ENCODE results near the gene FOXP1.
A peak's percentile ranks its signal among the peaks of the same experiment; 100 is the strongest.

FOXP1 gene

DNA sequence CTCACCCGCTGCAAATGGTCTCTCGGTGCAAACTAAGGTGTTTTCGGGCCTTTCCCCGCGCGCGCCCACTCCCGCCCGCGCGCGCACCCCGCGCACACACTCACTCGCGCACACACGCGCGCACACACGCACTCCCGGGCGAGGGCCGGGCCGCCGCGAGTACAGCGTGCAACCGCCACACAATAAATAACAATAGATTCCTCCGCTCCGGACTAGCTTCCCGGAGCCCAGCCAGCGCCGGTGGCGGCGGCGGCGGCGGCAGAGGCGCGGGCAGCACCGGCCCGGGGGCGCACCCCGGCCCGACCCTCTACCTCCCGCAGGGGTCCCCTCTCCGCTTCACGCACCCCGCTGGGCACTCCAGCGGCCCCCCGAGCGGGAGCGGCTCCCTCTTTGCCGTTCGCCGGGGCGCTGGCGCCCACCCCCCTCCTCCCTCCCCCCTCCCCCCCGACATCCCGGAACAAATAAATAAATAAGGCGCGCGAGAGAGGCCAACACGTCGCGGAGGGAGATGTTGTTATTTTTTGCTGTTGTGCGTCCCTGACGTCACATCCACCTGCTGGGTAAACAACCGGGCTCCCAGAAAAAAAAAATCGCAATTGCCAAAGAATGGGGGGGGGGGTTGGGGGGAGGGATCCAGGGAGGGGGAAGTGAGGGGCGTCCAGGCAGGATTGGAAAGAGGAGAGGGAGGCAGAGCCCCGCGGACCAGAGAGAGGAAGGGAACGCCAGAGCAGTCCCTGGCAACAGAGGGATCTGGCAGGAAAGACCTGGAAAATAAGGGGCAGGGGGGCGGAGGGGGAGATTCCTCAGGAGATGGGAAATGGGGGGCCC is at the start of gene FOXP1:
Gene FOXP1, minus strand, starts transcription at position 163 of the 828 bp plus-strand sequence. CDS start 385,347 bp downstream, outside the sequence.
- peak within 1 kb of the TSS; percentile 62 to 73 for H3K4me3 ChIP-seq (replicated peaks in 1 of 2; ENCODE audit: low read depth in 2 of 2, low read length in 2 of 2)
- TF ChIP-seq, protein P1, sequence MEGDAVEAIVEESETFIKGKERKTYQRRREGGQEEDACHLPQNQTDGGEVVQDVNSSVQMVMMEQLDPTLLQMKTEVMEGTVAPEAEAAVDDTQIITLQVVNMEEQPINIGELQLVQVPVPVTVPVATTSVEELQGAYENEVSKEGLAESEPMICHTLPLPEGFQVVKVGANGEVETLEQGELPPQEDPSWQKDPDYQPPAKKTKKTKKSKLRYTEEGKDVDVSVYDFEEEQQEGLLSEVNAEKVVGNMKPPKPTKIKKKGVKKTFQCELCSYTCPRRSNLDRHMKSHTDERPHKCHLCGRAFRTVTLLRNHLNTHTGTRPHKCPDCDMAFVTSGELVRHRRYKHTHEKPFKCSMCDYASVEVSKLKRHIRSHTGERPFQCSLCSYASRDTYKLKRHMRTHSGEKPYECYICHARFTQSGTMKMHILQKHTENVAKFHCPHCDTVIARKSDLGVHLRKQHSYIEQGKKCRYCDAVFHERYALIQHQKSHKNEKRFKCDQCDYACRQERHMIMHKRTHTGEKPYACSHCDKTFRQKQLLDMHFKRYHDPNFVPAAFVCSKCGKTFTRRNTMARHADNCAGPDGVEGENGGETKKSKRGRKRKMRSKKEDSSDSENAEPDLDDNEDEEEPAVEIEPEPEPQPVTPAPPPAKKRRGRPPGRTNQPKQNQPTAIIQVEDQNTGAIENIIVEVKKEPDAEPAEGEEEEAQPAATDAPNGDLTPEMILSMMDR (IDR thresholded peaks at IDR 0.05; ENCODE audit: low read depth, low read length), result no peak
- DNase-seq (ENCODE audit: low read depth in 2 of 2), result peak; percentile 78 to 79

DNA sequence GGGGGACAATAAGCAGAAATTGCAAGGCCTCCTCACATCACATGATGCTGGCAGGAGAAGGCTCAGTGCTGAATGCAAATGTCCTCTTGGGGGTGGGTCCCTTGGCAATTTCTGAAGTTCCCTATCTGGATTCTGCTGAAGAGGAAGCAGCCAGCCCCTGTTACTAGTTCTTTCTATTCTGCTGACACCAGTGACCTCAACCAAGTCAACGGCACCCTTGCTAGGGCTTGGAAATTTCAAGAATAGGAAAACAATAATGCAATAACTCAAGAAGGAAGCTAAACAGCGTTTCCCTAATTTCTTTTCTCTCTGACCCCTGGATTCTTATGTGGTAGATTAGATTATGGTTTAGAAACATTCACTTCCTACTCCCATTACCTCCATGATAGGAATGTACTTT is 46.2 kb upstream of the FOXP1 start:
- DNase-seq (ENCODE audit: low read depth in 2 of 2), result peak in 1 of 2 donors; percentile 52
- TF ChIP-seq, protein P1 (IDR thresholded peaks at IDR 0.05; ENCODE audit: low read depth, low read length), result no peak
- no peak overlapping the region for H3K4me3 ChIP-seq (replicated peaks in 1 of 2; ENCODE audit: low read depth in 2 of 2, low read length in 2 of 2)

DNA sequence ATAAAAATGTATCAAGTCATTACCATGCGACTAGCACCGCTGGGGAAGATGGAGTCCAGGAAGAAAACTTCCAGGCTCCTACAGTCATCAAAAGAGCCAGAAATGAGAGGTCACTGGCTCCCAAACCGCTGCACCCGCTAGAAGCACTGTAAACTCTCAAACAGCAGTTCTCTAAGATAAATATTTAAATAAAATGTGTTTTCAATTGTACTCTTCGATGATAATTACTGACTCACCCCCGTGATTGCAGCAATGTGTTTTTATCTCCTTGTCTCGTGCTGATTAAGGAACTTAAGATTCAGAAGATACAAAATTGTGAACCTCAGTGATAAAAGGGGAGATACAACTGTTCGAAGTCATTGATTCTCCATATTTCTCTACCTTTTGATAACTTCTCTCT is 45.8 kb upstream of the FOXP1 start:
- peak; percentile 17 to 52 for DNase-seq (ENCODE audit: low read depth in 2 of 2)
- TF ChIP-seq, protein P1 (IDR thresholded peaks at IDR 0.05; ENCODE audit: low read depth, low read length), result no peak
- no peak overlapping the region for H3K4me3 ChIP-seq (replicated peaks in 1 of 2; ENCODE audit: low read depth in 2 of 2, low read length in 2 of 2)

DNA sequence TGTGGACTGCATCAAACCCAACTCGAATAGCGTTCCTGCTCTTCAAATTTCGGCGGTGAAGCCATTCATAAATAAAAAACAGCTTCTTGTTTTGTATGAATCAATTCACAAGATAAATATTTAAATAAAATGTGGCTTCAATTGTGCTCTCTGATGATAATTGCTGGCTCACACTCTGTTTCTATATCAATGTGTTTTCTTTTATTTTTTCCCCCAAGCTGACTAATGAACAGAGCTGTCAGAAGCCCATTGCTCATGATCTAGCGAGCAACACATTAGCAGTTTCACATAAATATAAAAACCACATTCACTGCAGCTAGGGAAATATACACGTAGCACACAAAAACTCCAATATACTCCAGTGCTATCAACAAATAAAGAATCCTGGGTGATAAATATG is 45.0 kb upstream of the FOXP1 start:
- DNase-seq (ENCODE audit: low read depth in 2 of 2), result no peak
- TF ChIP-seq, protein P1 (IDR thresholded peaks at IDR 0.05; ENCODE audit: low read depth, low read length), result no peak

DNA sequence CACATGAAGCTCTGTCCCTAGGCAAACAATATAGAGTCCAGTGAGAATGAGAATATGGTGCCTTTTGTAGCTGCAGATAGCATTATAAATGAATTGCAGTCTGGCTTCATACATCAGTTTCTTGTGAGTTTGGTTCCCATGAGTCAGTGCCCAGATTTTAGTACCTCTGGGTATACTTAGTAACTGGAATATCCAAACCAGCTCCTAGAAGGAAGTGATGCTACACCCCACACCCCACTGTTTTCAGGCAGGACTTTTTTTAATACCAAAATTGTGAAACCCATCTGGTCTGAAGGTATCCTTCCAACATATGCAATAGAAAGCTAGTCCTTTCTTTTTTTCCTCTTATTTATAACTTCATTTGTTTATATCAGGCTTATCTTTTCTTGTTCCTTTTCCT is 42.1 kb upstream of the FOXP1 start:
- DNase-seq (ENCODE audit: low read depth in 2 of 2), result no peak
- no peak overlapping the region for H3K4me3 ChIP-seq (replicated peaks in 1 of 2; ENCODE audit: low read depth in 2 of 2, low read length in 2 of 2)
- TF ChIP-seq, protein P1 (IDR thresholded peaks at IDR 0.05; ENCODE audit: low read depth, low read length), result no peak

More for the DNA sequence above, 45.0 kb upstream of the FOXP1 start:
- H3K4me3 ChIP-seq (replicated peaks in 1 of 2; ENCODE audit: low read depth in 2 of 2, low read length in 2 of 2), result no peak overlapping the region

DNA sequence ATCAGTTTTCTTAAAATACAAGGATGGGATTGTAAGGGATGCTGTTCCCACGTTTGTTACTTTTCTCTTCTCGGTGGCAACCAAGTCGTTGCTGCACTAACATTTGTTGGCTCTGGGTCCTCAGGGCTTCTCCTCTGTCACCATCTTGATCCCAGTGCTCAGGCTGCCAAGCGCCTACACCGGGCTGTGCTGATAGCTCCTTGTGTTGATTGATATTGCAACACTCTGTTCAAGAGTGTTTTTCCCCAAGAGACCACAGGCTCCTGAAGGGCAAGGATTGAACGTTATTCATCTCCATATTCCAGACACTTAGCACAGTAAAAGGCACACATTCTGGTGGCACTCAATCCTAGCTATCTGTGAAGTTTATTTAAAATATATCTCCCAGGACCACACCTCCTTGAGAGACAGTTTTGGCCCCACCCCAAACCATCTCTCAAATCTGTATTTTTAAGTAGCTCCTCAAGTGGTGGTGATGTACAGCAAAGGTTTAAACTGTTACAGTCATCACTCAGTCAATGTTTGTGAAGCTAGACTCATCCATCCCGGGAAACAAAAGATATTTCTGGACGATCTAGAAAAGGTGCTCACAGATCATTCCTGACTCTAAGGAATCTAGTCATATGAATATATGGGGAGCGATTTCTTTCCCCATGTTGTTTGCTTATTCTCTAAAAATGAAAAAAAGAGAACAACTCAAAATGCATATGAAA is 38.5 kb upstream of the FOXP1 start:
- DNase-seq (ENCODE audit: low read depth in 2 of 2), result no peak
- TF ChIP-seq, protein P1 (IDR thresholded peaks at IDR 0.05; ENCODE audit: low read depth, low read length), result no peak
- H3K4me3 ChIP-seq (replicated peaks in 1 of 2; ENCODE audit: low read depth in 2 of 2, low read length in 2 of 2), result no peak overlapping the region

Data from cardiac fibroblast (primary cell).